HG02763 (cell line): ENCODE results near the gene C10orf143.
A peak's percentile ranks its signal among the peaks of the same experiment; 100 is the strongest.
"Not testable (repeated sequence)": the region's sequence is repeated elsewhere in the genome, so short reads cannot be mapped to it uniquely, and the experiment has no call there.

ENCODE experiments used
- ATAC-seq: cut with Tn5 transposase; IDR thresholded peaks from one replicate; pipeline ENCODE4 v1.9.1; 2021; ENCODE audit warnings: mild to moderate bottlenecking, moderate library complexity; ENCODE audit not compliant: unreplicated experiment

The C10orf143 gene

GRCh38 chr10:130110246-130111112 is at the start of gene C10orf143:
C10orf143 (minus strand) TSS chr10:130110830; CDS start chr10:130110772, 58 bp downstream.
- ATAC-seq: peak; percentile 86

DNA sequence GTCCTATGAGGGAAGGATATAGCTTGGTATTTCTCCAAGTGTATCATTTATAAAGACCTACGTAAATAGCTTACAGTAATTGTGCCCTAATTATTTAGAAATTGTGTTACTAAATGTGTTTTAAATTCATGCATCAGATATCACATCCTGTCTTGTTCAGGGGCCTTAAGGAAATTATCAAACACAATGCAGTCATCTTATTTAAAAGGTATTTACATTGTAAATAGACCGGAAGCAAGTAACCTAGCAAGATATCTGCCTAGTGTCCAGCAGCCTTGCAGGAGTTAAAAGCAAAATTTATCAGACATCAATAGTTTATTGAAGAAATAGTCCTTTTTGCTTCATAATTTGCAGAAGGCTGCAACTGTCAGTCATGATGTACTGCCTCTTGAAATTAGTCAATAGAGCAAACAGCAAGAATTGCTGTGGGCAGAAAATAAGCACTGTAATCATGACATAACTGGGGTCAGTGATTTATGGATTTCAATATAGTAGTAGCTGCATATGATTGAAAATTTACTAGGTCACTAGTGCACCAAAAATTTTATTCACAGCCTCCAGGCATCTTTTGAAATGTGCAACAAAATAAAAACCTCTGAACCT is 48.7 kb upstream of the C10orf143 start:
- ATAC-seq: no peak

DNA sequence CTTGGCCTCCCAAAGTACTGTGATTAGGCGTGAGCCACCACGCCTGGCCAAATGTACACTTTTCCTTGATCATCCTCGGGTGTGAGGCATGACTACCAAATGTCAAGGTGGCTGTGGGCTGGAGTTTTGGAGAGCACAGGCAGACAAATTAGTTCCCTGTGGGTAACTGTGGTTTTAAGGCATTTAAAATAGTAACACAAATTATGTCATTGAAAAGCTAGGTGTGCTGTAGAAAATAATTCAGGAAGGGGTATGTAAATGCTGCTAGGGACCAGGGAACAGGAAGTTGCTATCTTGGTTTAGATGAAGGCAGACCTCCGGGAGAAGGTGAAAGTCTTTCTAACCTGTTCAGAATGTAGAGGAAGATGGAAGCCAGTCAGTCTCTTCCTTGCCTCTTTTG is 35.4 kb upstream of the C10orf143 start:
- ATAC-seq: no peak

DNA sequence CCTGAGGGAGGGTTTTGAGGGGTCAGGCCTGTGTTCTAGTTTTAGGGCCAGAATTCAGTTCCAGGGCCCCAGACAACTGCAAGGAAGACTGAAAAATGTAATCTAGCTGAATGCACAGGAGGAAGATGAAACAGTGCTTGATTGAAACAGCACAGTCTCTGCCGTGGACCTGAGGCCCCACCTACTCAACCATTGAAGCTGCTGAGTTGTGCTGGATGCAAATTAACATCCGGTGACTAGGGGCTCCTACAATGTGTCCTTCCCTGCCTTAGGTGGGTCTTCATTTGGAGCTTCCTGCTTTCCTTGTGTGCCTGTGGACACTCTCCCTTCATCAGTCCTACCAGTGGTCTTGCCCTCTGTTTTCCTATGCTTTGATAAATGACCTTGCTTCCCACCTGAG is 31.2 kb upstream of the C10orf143 start:
- peak; percentile 85 for ATAC-seq

DNA sequence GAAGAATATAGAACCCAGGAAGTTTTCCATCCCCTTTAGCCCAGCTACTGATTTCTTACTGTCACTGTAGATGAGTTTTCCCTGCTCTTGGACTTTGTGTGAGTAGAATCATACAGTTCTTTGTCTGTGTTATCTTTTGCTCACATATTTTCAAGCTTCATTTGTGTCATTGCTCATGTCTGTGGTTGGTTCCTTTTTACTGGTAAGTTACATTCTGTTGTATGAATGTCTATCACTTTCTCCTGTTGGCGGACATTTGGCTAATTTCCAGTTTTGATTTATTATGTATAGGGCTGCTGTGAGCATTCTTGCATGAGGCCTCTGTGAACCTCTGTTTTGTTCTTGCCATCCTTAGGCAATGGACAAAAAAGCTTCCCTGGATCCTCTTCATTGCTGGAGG is 30.8 kb upstream of the C10orf143 start:
- ATAC-seq: peak; percentile 13

DNA sequence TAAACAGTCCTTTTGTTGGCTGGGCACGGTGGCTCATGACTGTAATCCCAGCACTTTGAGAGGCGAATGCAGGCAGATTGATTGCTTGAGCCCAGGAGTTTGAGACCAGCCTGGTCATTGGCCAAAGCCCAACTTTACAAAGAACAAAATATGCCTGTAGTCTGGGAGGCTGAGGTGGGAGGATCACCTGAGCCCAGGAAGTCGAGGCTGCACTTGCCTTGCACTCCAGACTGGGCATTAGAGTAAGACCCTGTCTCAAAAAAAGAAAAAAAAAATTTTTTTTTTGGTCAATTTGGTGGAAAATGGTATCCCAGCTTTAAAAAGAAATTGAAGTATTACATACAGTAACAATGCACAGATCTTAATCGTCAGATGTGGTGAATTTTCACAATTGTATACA is 30.4 kb upstream of the C10orf143 start:
- no peak for ATAC-seq

GRCh38 chr10:130140425-130140824 is 29.8 kb upstream of the C10orf143 start:
- ATAC-seq: no peak

DNA sequence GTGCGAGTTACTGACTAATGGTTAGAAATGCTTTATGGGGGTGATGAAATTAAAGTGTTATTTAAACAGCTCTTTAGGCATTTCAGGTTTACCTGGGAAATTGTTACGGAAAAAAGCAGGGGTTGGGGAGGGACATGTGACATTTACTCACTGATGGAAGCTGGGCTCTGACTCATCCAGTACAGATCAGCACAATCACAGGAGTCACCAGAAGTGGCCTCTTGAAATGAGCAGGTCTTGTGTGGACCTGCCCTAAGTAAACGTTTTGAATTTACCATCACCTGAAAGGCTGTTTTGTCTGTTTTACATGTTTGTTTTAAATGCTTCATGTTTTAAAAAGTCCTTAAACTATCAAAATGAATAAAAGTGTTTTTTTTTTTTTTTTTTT is 27.8 kb upstream of the C10orf143 start:
- ATAC-seq: no peak

- no peak for ATAC-seq
These were observed 27.2 kb upstream of the C10orf143 start for GRCh38 chr10:130137659-130138478.

GRCh38 chr10:130137090-130137448 is 26.4 kb upstream of the C10orf143 start:
- ATAC-seq: no peak

DNA sequence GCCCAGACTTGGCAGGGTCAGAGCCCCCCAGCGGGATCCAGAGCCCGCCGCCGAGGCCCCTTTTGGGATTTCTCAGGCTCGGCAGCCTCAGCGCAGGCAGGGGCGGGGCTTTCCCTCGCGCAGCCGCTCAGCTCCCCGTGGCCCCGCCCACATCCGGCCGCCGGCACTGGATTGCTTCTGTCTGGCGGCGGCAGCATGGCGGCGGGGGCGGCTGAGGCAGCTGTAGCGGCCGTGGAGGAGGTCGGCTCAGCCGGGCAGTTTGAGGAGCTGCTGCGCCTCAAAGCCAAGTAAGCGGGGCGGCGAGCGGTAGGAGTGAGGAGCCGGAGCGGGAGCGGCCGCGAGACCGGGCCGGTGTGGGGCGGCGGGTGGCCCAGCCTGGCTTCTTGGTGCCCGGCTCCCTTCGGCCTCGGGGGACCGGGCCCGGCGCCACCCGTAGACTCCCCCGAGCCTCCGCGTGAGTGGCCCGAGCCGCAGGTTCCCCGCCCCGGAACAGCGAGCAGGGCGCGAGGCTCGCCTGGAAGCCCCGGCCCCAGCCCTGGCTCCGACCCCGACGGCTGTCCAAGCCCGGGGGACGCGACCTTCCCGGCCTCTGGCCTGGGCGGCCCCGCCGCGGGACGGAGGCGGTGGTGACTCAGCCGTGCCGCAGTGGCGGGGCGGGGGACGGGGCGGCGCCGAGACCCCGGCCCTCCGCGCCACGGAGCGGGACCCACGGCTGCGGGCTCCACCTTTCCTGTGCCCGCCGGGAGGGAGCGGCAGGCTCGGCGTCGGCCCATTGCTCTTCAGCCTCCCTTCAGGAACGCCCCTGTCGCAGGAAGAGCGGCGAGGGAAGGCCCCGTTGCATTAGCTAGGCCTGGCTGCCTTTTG is 25.8 kb upstream of the C10orf143 start, which contains the start of gene GLRX3:
Gene GLRX3 (plus strand): TSS at position 166 of the 864 bp plus-strand sequence. CDS start 30 bp downstream, at position 196.
- ATAC-seq: peak; percentile 87

- no peak for ATAC-seq
These were observed 25.1 kb upstream of the C10orf143 start for GRCh38 chr10:130135676-130136225.

- ATAC-seq: no peak
These were observed 18.3 kb upstream of the C10orf143 start for GRCh38 chr10:130128922-130129321.

DNA sequence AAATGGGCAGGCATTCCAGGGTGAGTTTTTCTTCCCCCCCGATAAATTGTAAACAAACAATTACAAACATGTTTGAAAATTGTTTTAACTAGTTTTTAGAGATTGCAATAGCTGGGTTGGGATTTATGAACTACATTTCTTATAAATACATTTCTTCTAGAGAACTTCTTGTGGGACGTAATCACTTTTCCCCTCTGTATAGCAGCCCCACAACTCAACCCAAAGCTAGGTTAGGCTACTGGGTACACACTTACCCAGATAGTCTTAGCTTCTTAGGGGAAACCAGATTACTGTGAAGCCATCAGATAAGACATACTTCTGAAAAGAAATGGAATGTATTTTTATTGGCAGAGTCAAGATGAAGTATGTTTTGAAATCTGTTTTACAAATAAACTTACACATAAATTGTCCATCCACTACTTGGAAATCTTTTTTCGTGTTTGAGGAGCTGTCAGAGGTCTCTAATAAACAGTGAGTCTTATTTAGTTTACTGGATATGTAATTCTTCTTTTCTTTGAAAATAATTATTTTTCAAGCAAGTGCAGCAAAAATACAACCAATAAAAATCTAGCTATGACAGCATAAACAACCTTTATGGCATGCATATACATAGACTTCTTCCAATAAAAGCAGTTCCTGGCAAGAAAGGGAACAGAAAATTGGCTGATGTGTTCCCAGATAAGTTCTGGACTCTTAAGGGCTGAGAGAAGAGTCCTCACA is 17.6 kb upstream of the C10orf143 start:
- no peak for ATAC-seq

DNA sequence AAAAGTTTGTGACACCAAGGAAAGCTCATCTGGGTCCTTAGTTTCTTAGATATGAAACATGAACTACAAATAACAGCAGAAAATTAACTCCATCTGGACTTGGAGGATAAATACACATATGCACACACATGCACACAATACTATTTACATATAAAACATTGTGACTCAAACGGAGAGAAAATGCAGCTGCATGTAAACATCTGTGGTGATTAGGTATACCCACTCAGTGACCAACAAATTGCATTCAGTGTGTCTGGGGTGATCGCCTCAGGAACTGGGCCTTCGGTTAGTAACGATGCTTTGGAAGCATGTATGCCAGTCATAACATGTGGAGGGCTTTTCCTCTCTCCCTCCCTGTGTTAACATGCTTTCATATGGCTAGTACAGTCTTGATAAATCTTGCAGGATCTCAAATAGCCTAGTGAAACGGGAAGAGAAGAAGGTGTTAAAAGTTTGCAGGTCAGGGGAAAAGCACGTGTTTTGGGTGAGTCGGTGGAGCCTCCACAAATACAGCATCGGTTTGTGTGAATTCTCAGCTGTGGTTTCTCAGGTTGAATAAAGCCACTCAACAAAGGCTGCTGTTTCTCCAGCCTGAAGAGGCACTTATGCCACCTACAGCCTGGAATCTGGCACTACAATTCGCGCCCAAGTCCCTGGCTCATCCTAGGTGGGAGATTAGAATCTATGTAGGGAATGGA is 16.9 kb upstream of the C10orf143 start:
- peak; percentile 96 for ATAC-seq

DNA sequence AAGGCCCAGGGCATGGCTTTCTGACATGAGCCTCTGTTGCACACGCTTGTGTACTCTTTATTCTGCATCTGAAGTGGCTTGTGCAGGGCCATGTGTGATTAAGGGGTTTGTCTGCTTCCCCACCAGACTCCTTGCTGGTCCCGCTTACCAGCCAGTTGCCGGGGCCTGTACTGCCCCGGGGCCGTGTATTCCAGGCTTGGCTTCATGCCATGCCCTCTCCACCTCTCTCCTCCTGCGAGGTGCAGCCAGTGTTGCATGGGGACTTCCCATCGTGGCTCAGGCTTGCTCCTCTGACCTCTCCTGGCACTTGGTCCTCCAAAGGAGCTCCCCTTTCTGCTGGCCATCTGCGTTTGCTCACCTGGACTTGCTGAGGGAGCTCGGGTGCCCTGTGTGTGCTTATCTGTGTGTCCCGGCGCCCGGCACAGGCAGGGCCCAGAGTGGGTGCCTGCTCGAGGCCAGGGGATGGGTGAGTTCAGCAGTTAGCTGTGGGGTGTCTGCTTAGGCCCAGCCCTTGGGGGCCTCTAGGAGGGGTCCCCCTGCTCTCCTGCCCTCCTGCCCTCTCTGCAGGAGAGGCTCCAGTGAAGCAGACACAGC is 11.0 kb upstream of the C10orf143 start:
- no peak for ATAC-seq

DNA sequence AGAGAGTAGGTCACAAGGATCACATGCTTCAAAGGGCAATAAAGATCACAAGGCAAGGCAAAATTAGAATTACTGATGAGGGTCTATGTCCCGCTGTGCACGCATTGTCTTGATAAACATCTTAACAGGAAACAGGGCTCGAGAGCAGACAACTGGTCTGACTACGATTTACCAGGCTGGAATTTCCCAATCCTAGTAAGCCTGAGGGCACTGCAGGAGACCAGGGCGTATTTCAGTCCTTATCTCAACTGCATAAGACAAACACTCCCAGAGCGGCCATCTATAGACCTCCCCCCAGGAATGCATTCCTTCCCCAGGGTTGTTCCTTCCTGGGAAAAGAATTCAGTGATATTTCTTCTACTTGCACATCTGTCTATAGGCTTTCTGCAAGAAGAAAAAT is 6.9 kb upstream of the C10orf143 start:
- ATAC-seq: not testable (repeated sequence)

DNA sequence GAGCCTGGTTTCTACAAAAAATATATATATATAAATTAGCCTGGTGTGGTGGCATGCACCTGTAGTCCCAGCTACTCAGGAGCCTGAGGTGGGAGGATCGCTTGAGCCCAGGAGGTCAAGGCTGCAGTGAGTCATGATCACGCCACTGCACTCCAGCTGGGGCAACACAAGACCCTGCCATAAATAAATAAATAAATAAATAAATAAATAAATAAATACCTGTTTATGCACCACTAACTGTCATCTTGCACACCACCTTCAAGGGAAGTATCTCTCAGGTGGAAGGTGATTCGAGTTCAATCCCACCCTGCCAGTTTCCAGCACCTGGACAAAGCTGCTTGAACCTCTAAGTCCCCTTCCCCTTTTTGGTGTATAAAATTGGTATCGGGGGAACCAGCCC is 6.3 kb upstream of the C10orf143 start:
- not testable (repeated sequence) for ATAC-seq

GRCh38 chr10:130112821-130113220 is 2.2 kb upstream of the C10orf143 start:
- ATAC-seq: no peak
